Activated T-helper 1 cell treated with Interleukin-2 at 50 U/mL for 16 hours (primary cell): Measurements from ENCODE around the gene DUSP3.

Experiments
- DNase-seq: peaks from one replicate; pipeline ENCODE4 v3.0.0-alpha.2; 2020; ENCODE audit warnings: low read depth

DUSP3 gene

GRCh38 chr17:43778337-43779144 is at the start of gene DUSP3:
Gene DUSP3 (minus strand): TSS chr17:43778977. CDS start chr17:43778924, 53 bp downstream.
- DNase-seq, result peak; percentile 67

DNA sequence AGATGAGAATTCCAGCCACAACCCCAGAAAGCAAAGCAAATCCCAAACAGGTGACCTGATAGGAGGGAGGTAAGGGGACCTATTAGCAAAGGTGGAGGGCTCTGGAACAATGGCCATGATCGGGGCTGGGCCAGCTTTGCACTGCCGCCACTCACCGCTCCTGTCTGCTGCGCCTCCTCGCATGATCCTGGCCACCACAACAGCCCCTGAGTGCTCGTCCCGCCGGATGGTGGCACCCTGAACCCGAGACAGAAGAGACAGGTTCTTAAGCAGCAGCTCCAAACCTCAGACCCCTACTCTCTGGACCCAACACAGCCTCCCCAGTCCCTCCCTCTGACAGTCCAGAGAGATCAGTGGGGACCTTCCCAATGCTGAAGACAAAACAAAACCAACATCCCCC is 48.8 kb upstream of the DUSP3 start:
- no peak for DNase-seq

DNA sequence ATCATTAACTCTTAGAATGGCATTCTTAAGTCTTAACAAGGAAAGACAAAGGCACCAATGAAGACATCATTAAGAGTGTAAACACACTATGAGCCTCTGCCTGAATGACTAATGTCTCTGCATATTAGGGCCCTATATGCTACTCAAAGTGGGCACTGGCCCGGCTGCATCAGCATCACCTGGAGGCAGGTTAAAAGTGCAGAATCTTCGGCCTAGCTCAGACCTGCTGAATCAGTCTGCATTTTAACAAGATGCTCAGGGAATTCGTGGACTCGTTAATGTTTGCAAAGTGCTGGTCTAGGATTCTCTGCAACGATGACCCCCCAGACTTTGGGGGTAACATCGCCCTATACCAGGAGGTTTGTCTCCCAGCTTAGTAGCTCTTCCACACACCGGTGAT is 47.4 kb upstream of the DUSP3 start:
- DNase-seq, result no peak

- no peak for DNase-seq
Observed at GRCh38 chr17:43825567-43825966, 46.8 kb upstream of the DUSP3 start.

GRCh38 chr17:43823350-43824084 is 44.7 kb upstream of the DUSP3 start:
- DNase-seq, result no peak

- no peak for DNase-seq
Observed at GRCh38 chr17:43822570-43823190, 43.9 kb upstream of the DUSP3 start.

DNA sequence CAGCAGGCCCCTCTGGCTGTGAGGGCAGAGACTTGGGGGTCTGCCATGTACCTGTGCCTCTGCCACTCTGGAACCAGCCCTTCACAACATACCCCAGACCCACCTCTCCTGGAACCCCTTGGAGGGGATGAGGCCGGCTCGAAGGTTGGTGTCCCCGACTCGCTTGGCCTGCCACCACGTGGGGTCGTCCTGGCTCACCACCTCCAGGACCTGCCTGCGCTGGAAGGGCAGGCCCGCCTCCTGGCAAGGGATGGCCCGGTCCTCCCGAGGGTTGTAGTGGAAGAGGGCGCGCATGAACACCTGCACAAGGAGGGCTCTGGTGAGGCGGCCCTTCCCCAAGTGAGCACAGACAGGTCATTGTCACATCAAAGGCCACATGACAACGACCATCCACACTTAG is 42.0 kb upstream of the DUSP3 start:
- DNase-seq, result no peak

- DNase-seq, result no peak
Observed at GRCh38 chr17:43818966-43819365, 40.2 kb upstream of the DUSP3 start.

DNA sequence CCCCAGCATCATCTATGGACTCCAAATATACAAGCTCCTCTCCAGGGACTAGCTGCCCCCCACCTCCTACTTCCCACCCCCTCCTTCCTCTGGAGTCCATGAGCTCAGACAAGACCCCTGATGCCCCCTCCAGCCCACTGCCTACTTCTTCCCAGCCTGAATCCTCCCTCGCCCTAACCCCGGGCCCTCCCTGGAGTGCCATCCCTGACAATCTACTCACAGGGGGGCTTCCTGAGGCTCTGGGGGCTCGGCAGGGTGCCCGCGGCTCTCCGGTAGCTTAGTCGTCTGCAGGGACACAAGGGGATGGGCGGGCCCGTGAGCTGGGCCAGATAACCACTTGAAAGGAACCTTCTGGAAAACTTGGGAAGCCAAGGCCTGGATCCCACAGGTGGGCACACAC is 39.0 kb upstream of the DUSP3 start:
- no peak for DNase-seq

DNA sequence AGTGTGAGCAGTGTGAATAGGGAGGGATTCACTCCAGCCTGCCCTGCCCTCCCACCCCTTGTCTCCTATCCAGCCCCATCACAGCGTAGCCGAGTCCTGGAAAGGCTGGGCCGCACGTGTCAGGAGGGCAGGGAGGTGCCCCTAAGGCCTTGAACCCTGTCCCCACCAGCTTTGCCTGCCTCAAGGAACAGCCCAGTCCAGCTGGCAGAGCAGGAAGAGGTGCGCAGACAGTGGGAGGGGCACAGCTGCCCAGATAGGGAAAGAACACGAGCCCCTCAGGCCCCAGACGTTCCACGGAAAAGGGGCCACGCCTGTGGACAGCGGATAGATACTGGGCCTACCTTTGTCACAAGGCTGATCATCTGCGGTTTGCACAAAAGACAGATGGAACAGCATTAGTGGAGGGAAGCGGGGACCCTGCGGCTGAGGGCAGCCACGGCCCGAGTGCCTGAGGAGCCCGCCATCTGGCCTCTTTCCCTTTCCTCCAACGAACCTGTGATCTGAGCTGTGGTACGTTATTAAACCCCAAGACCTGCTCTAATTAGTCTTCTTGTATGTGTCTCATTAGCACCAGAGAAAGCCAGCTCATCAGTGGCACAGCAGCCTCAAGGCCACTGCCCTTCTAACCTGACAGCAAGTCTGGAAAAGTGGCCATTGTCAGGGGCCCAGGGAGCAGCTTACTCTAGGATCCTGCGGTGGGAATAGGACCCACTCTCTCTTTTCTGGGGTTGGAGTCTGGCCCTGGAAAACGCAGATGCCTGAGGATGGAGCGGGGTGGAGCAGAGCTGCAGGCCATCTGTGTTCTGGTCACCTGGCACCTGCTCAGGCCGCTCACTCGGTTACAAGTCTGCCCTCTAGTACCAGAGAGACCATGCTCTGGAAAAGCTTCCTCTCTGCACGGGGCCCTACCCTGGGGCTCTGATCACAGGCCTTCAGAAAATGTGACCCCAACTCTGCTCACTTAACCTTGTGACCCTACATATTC is 37.9 kb upstream of the DUSP3 start:
- DNase-seq, result no peak

- no peak for DNase-seq
Observed at GRCh38 chr17:43814714-43815113, 35.9 kb upstream of the DUSP3 start.

- no peak for DNase-seq
Observed at GRCh38 chr17:43814026-43814425, 35.2 kb upstream of the DUSP3 start.

- no peak for DNase-seq
Observed at GRCh38 chr17:43813386-43813785, 34.6 kb upstream of the DUSP3 start.

DNA sequence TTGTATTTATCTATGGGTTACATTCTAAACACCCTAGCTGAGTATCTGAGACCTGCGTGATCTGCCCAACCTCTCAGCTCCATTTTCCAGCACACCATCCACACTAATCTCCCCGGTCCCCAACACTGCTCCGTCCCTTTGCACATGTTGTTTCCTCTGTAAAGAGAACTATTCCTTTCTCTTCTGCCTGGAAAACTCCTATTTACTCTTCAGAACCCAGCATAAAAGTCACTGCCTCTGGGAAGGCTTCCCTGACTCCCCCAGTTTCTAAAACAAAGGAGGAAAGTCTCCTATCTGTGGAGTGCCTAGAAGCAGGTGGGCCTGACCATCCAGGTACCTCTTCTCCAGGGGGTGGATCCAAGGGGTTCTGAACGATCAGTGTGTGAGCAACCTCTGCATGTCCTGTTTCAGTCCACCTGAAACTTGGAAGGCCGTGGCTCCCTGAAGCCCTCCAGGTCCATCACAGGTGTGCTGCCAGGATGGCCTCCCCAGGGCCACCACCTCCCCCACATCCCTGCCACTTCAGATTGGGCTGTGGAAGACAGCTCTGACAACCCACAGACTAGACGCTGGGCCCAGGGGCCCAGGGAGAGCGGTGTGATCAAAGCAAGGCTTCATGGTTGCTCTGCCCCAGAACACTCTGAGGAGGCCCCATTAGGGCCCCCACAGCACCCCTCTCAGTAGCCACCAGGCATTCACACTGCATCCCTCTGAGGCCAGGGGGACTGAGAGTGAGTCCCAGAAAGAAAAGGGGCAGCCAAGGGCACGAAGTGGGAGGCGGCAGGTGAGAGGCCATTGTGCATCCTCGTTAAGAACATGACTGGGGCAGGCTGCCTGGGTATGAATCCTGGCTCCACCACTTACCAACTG is 33.9 kb upstream of the DUSP3 start:
- DNase-seq, result no peak

- DNase-seq, result no peak
Observed at GRCh38 chr17:43810823-43811222, 32.0 kb upstream of the DUSP3 start.

DNA sequence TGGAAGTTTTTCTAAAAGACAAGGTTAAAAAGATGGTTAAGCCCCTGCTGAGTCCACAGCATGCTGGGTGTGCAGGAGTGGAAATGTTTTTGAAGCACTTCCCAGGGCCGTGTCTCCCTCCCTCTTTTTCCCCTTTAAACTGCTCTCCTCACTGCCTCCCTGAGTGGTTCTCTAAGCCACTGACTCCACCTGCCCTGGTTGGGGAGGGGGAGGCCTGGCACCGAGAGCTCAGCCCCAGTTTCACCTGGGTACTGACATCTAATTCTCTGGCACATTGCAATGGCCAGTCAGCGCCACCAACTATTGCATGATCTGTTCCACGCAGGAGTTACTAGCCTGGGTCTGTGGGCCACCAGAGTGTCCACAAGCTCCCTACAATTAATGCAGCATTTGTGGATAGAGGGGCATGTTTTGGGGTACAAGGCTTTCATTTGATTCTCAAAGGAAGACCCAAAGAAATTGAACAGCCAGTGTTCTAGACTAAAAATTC is 31.5 kb upstream of the DUSP3 start:
- DNase-seq, result no peak

- no peak for DNase-seq
Observed at GRCh38 chr17:43809121-43809520, 30.3 kb upstream of the DUSP3 start.

GRCh38 chr17:43808076-43808475 is 29.3 kb upstream of the DUSP3 start:
- no peak for DNase-seq

GRCh38 chr17:43805117-43805516 is 26.3 kb upstream of the DUSP3 start:
- DNase-seq, result no peak

DNA sequence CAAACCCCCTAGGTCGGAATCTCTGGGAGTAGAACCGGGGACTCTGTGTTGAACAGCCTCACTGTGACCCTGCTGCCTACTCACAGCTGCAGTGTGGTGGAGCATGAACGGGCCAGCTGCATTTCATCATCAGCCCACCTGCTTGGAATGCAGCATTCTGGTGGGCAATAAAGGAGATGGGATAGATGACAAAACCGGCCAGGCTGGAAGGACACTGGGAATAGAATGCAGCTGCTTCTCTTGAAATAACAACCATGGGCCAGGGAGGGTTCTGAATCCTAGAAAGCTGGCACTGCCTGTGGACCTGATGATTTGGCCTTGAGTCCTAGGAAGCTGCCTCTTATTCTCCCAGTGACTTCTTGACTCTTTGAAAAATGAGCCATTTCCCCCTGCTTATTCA is 25.0 kb upstream of the DUSP3 start:
- no peak for DNase-seq

DNA sequence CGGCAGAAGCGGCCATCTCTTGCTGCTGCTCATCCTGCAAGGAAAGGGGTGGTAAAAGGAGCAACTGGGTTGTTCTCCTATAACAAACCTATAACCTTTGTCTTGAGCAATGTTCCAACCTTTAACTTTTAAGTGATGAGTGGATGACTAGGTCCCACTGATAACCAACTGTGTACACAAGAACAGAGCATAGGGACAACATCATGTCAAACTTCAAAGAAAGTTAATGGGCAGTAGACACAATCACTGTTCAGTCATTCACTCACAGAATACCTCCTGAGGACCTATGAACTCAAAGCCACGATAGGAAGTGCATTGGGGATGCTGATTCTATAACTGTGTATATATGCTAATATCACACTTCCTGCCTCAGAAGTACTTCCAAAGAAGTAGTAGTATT is 23.1 kb upstream of the DUSP3 start:
- no peak for DNase-seq
